Measurements from ENCODE around the gene ATP8B1.

- no peak for TF ChIP-seq POLR2A (IDR thresholded peaks at IDR 0.05)
- TF ChIP-seq, protein P1, sequence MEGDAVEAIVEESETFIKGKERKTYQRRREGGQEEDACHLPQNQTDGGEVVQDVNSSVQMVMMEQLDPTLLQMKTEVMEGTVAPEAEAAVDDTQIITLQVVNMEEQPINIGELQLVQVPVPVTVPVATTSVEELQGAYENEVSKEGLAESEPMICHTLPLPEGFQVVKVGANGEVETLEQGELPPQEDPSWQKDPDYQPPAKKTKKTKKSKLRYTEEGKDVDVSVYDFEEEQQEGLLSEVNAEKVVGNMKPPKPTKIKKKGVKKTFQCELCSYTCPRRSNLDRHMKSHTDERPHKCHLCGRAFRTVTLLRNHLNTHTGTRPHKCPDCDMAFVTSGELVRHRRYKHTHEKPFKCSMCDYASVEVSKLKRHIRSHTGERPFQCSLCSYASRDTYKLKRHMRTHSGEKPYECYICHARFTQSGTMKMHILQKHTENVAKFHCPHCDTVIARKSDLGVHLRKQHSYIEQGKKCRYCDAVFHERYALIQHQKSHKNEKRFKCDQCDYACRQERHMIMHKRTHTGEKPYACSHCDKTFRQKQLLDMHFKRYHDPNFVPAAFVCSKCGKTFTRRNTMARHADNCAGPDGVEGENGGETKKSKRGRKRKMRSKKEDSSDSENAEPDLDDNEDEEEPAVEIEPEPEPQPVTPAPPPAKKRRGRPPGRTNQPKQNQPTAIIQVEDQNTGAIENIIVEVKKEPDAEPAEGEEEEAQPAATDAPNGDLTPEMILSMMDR (IDR thresholded peaks at IDR 0.05): no peak
Measured at GRCh38 chr18:57727952-57728807, 74.9 kb downstream of the ATP8B1 start.
